Activated CD4-positive, alpha-beta T cell treated with anti-CD3 and anti-CD28 coated beads for 48 hours (primary cell): ENCODE data around the gene FUT1.
"Not testable (repeated sequence)": the region's sequence is repeated elsewhere in the genome, so short reads cannot be mapped to it uniquely, and the experiment has no call there.

Experiments
- DNase-seq: peaks from one replicate; pipeline ENCODE4 v3.0.0-alpha.2; 2020

The FUT1 gene

GRCh38 chr19:48740164-48740972, 12.1 kb downstream of the FUT1 start, which contains the start of gene RASIP1:
Gene RASIP1 (minus strand): TSS chr19:48740610. CDS start chr19:48740282, 328 bp downstream.
- no peak for DNase-seq

GRCh38 chr19:48739404-48740163, 12.9 kb downstream of the FUT1 start:
- no peak for DNase-seq

- peak; percentile 97 for DNase-seq
These were observed 13.7 kb downstream of the FUT1 start for GRCh38 chr19:48738557-48739403.

GRCh38 chr19:48737360-48737998, 15.0 kb downstream of the FUT1 start:
- no peak for DNase-seq

GRCh38 chr19:48735031-48735615, 17.3 kb downstream of the FUT1 start:
- DNase-seq: no peak

GRCh38 chr19:48734625-48735024, 17.8 kb downstream of the FUT1 start:
- DNase-seq: no peak

GRCh38 chr19:48731452-48731851, 21.0 kb downstream of the FUT1 start:
- DNase-seq: no peak

GRCh38 chr19:48728911-48729664, 23.4 kb downstream of the FUT1 start:
- DNase-seq: no peak

GRCh38 chr19:48726556-48726955, 25.9 kb downstream of the FUT1 start:
- DNase-seq: no peak

GRCh38 chr19:48724796-48725753, 27.4 kb downstream of the FUT1 start:
- DNase-seq: no peak

- no peak for DNase-seq
These were observed 30.2 kb downstream of the FUT1 start for GRCh38 chr19:48722196-48722708.

- DNase-seq: peak; percentile 96
These were observed 31.7 kb downstream of the FUT1 start for GRCh38 chr19:48720613-48721296.

GRCh38 chr19:48720251-48720612, 32.2 kb downstream of the FUT1 start:
- DNase-seq: no peak

GRCh38 chr19:48719263-48720171, 32.9 kb downstream of the FUT1 start, which contains the start of gene MAMSTR:
Gene MAMSTR (minus strand): TSS chr19:48719725. CDS start chr19:48719031, 694 bp downstream.
- DNase-seq: no peak

- no peak for DNase-seq
These were observed 33.7 kb downstream of the FUT1 start for GRCh38 chr19:48718711-48719231.

GRCh38 chr19:48718106-48718505, 34.3 kb downstream of the FUT1 start:
- DNase-seq: not testable (repeated sequence)

- no peak for DNase-seq
These were observed 35.7 kb downstream of the FUT1 start for GRCh38 chr19:48716562-48717291.
